Astrocyte (in vitro differentiated cells and primary cell): ENCODE measurements around the gene MED13L. TPM values are rescaled to one million over a fixed set of nuclear protein-coding genes. Genes with fewer than 3 reads are reported as not detected.

Experiments used
- DNase-seq: peaks from one replicate; pipeline ENCODE4 v3.0.0-alpha.2; 2010; ENCODE audit warnings: low read depth
- FAIRE-seq: peaks from 2 replicates; lab custom pipeline; 2011; peaks lifted over from hg19 to GRCh38; lab: Jason Lieb, UNC
- H2AFZ ChIP-seq: 2 replicates; pipeline ENCODE4 v1.6.0; 2012; ENCODE audit warnings: low read depth, low read length, inconsistent platforms
- H3K27ac ChIP-seq: 2 replicates; pipeline ENCODE4 v1.5.1; 2011; ENCODE audit warnings: low read depth, low read length, inconsistent platforms
- H3K27me3 ChIP-seq: 2 replicates; pipeline ENCODE4 v1.6.0; 2011; ENCODE audit warnings: low read length, inconsistent platforms; ENCODE audit not compliant: insufficient read depth
- H3K36me3 ChIP-seq: 2 replicates; pipeline ENCODE4 v1.5.1; 2011; ENCODE audit warnings: low read length, inconsistent platforms; ENCODE audit not compliant: insufficient read depth
- H3K4me1 ChIP-seq: 2 replicates; pipeline ENCODE4 v1.5.1; 2011; ENCODE audit warnings: low read length, inconsistent platforms; ENCODE audit not compliant: insufficient read depth
- H3K4me2 ChIP-seq: 2 replicates; pipeline ENCODE4 v1.6.0; 2012; ENCODE audit warnings: low read length, inconsistent platforms
- H3K4me3 ChIP-seq: 2 replicates; pipeline ENCODE4 v1.5.1; 2011; ENCODE audit warnings: low read depth, mild to moderate bottlenecking, low read length, inconsistent platforms; ENCODE audit not compliant: insufficient read depth
- H3K79me2 ChIP-seq: 2 replicates; pipeline ENCODE4 v1.6.0; 2012; ENCODE audit warnings: mild to moderate bottlenecking, low read length, inconsistent platforms; ENCODE audit not compliant: insufficient read depth
- H3K9ac ChIP-seq: 2 replicates; pipeline ENCODE4 v1.6.0; 2012; ENCODE audit warnings: mild to moderate bottlenecking, low read length, inconsistent platforms
- H3K9me3 ChIP-seq: 2 replicates; pipeline ENCODE4 v1.5.1; 2012; ENCODE audit warnings: low read depth, mild to moderate bottlenecking, low read length, inconsistent platforms; ENCODE audit not compliant: insufficient read depth
- H4K20me1 ChIP-seq: 2 replicates; pipeline ENCODE4 v1.6.0; 2012; ENCODE audit warnings: low read length, inconsistent platforms; ENCODE audit not compliant: insufficient read depth
- H3K27ac Mint-ChIP-seq: one replicate; pipeline ENCODE4 v1.8.0; 2021; ENCODE audit warnings: mild to moderate bottlenecking, mixed read lengths; ENCODE audit not compliant: unreplicated experiment
- H3K27me3 Mint-ChIP-seq: one replicate; pipeline ENCODE4 v1.8.0; 2021; ENCODE audit warnings: low read depth, mixed read lengths; ENCODE audit not compliant: unreplicated experiment
- H3K36me3 Mint-ChIP-seq: one replicate; pipeline ENCODE4 v1.8.0; 2021; ENCODE audit warnings: low read depth, mixed read lengths; ENCODE audit not compliant: unreplicated experiment
- H3K4me1 Mint-ChIP-seq: one replicate; pipeline ENCODE4 v1.8.0; 2021; ENCODE audit warnings: low read depth, mixed read lengths; ENCODE audit not compliant: unreplicated experiment
- H3K4me3 Mint-ChIP-seq: one replicate; pipeline ENCODE4 v1.8.0; 2021; ENCODE audit warnings: mild to moderate bottlenecking, moderate library complexity, mixed read lengths; ENCODE audit not compliant: unreplicated experiment
- H3K9me3 Mint-ChIP-seq: one replicate; pipeline ENCODE4 v1.8.0; 2021; ENCODE audit warnings: mild to moderate bottlenecking, mixed read lengths; ENCODE audit not compliant: unreplicated experiment
- EZH2 ChIP-seq: IDR thresholded peaks from 2 replicates; pipeline ENCODE4 v1.6.1; 2012; ENCODE audit warnings: mild to moderate bottlenecking, low read length, inconsistent platforms; ENCODE audit not compliant: insufficient read depth
- total RNA-seq: library from RNA; stranded (reverse); gene quantifications from 2 replicates; pipeline ENCODE4 v1.2.1, GENCODE V29; 2021
- TF ChIP-seq, protein P1 (sequence below): IDR thresholded peaks from 2 replicates; pipeline ENCODE4 v1.5.1; 2011; ENCODE audit warnings: low read depth, mild to moderate bottlenecking, inconsistent platforms, low read length, moderate library complexity; ENCODE audit not compliant: insufficient read depth

MED13L gene
- total RNA-seq, 1 donor from 2014 or later: 153 TPM

DNA sequence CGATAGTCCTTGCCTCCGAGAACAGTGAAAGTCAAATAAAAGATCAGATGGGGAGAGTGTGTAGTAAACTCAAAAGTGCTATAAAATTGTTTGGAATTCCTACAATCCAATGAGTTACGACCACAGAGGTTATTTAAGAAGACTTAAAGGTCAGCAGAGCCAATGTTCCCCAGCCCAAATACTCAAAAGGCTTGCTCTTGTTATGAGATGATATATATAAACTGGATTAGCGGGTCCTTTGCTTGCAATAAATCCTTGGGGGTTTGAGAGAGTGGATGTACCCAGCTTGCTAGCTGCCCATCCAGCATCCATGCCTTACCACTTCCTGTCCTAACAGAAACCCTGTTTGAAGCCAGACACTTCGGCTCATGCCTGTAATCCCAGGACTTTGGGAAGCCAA lies 29.0 kb upstream of the MED13L start:
- Histone ChIP-seq H3K9ac (no peak overlapping the region), H3K4me3 (no peak overlapping the region), H3K36me3 (no peaks in the 10 kb centered on the region), H2AFZ (no peak overlapping the region), H3K27ac (no peak overlapping the region), H3K4me2 (no peak overlapping the region), H4K20me1 (no peaks in the 10 kb centered on the region), H3K9me3 (no peaks in the 10 kb centered on the region), H3K4me1 (no peaks in the 10 kb centered on the region), H3K79me2 (no peaks in the 10 kb centered on the region), H3K27me3 (no peaks in the 10 kb centered on the region)
- H3K27me3 Mint-ChIP-seq: peaks cover 5% of the 10 kb centered on the region
- TF ChIP-seq, protein P1, sequence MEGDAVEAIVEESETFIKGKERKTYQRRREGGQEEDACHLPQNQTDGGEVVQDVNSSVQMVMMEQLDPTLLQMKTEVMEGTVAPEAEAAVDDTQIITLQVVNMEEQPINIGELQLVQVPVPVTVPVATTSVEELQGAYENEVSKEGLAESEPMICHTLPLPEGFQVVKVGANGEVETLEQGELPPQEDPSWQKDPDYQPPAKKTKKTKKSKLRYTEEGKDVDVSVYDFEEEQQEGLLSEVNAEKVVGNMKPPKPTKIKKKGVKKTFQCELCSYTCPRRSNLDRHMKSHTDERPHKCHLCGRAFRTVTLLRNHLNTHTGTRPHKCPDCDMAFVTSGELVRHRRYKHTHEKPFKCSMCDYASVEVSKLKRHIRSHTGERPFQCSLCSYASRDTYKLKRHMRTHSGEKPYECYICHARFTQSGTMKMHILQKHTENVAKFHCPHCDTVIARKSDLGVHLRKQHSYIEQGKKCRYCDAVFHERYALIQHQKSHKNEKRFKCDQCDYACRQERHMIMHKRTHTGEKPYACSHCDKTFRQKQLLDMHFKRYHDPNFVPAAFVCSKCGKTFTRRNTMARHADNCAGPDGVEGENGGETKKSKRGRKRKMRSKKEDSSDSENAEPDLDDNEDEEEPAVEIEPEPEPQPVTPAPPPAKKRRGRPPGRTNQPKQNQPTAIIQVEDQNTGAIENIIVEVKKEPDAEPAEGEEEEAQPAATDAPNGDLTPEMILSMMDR: no peak
- TF ChIP-seq EZH2: no peak
- no peak for DNase-seq
- H3K36me3 Mint-ChIP-seq: no peaks in the 10 kb centered on the region
- H3K4me1 Mint-ChIP-seq: peaks cover 2% of the 10 kb centered on the region
- no peak overlapping the region for H3K4me3 Mint-ChIP-seq
- no peak for FAIRE-seq
- H3K9me3 Mint-ChIP-seq: no peaks in the 10 kb centered on the region
- H3K27ac Mint-ChIP-seq: no peak overlapping the region

DNA sequence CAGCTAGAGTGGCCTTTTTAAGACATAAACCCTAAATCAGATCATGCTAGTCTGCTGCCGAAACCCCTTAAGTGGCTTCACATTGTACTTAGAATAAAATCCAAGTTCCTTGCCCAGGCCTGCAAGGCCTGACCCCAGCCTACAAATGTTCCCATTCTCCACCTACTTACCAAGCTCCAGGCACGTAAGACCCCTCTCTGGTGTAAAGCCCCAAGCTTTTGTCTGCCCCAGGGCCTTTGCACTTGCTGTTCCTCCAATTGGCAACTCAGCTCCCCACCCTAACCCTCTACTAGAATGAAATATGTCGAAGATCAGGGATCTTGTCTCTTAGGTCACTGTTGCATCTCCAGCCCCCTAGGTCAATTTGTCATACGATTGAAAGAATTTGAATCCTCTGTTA lies 27.1 kb upstream of the MED13L start:
- no peaks in the 10 kb centered on the region for H3K4me1 ChIP-seq
- no peaks in the 10 kb centered on the region for H3K9me3 ChIP-seq
- TF ChIP-seq, protein P1: no peak
- no peak for TF ChIP-seq EZH2
- Mint-ChIP-seq H3K4me1 (peaks cover 6% of the 10 kb centered on the region), H3K36me3 (no peaks in the 10 kb centered on the region), H3K4me3 (no peak overlapping the region), H3K27me3 (peaks cover 5% of the 10 kb centered on the region), H3K9me3 (peaks cover 2% of the 10 kb centered on the region), H3K27ac (no peak overlapping the region)
- no peak overlapping the region for H3K4me2 ChIP-seq
- H2AFZ ChIP-seq: no peak overlapping the region
- DNase-seq: no peak
- no peaks in the 10 kb centered on the region for H4K20me1 ChIP-seq
- no peak overlapping the region for H3K27ac ChIP-seq
- no peak overlapping the region for H3K4me3 ChIP-seq
- no peaks in the 10 kb centered on the region for H3K79me2 ChIP-seq
- H3K9ac ChIP-seq: no peak overlapping the region
- no peaks in the 10 kb centered on the region for H3K27me3 ChIP-seq
- no peak for FAIRE-seq
- no peaks in the 10 kb centered on the region for H3K36me3 ChIP-seq

DNA sequence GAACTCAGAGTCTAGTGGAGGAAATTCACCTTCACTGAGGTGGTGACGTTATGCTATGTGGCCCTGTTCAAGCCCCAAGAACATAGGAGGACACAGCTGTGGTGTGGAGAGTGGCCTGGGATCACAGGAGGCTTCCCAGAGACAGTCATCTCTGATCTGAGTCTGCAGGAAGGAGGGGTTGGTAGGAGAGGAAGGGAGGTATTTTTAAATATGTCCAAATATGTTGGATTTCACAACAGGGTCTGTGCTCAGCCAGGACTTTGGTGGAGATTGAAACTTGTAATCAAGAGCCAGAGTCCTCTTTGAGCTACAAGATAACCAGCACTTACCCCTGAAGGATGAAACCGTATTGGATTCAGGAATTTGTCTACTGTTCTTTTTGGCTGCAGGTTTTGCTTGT lies 26.4 kb upstream of the MED13L start:
- DNase-seq: no peak
- peaks cover 2% of the 10 kb centered on the region for H3K9me3 Mint-ChIP-seq
- H3K9ac ChIP-seq: no peak overlapping the region
- FAIRE-seq: no peak
- H3K9me3 ChIP-seq: no peaks in the 10 kb centered on the region
- no peaks in the 10 kb centered on the region for H3K4me1 ChIP-seq
- no peak overlapping the region for H3K4me3 Mint-ChIP-seq
- no peak overlapping the region for H3K27ac ChIP-seq
- peaks cover 8% of the 10 kb centered on the region for H3K4me1 Mint-ChIP-seq
- H3K79me2 ChIP-seq: no peaks in the 10 kb centered on the region
- no peaks in the 10 kb centered on the region for H3K27me3 ChIP-seq
- no peak overlapping the region for H2AFZ ChIP-seq
- H3K4me2 ChIP-seq: no peak overlapping the region
- no peaks in the 10 kb centered on the region for H3K36me3 Mint-ChIP-seq
- H3K27ac Mint-ChIP-seq: no peak overlapping the region
- H3K4me3 ChIP-seq: no peak overlapping the region
- no peaks in the 10 kb centered on the region for H3K36me3 ChIP-seq
- H4K20me1 ChIP-seq: no peaks in the 10 kb centered on the region
- TF ChIP-seq, protein P1: no peak
- no peak for TF ChIP-seq EZH2
- H3K27me3 Mint-ChIP-seq: peaks cover 5% of the 10 kb centered on the region
